SU-DHL-6 (cell line): ENCODE measurements around the gene R3HDM2.

Experiments
- H2AFZ ChIP-seq: fragments of 200-600 bp; sonication (generic); 2 replicates; pipeline ENCODE4 v1.6.1; 2014; ENCODE audit warnings: low read depth, mild to moderate bottlenecking, moderate library complexity, mixed read lengths, antibody characterized with exemption, low read length; ENCODE audit not compliant: severe bottlenecking
- H3F3A ChIP-seq: fragments of 200-600 bp; shearing (Covaris generic); 2 replicates; pipeline ENCODE4 v1.6.0; 2016; ENCODE audit warnings: antibody characterized with exemption, mild to moderate bottlenecking; ENCODE audit not compliant: insufficient read depth
- H3K27ac ChIP-seq: fragments of 200-600 bp; sonication (generic); 2 replicates; pipeline ENCODE4 v1.5.1; 2016; ENCODE audit warnings: low read depth, mild to moderate bottlenecking, low read length, moderate library complexity, mixed read lengths
- H3K27me3 ChIP-seq: fragments of 200-600 bp; sonication (generic), shearing (Covaris generic); 2 replicates; pipeline ENCODE4 v1.6.0; 2014; ENCODE audit warnings: mild to moderate bottlenecking, low read length
- H3K36me3 ChIP-seq: fragments of 200-600 bp; sonication (generic); 2 replicates; pipeline ENCODE4 v1.6.1; 2014; ENCODE audit warnings: mild to moderate bottlenecking, low read length, mixed read lengths
- H3K4me2 ChIP-seq: fragments of 300-600, 200-600 bp; shearing (Covaris generic), sonication (generic); 2 replicates; pipeline ENCODE4 v1.6.0; 2014; ENCODE audit warnings: low read length, low read depth, mild to moderate bottlenecking; ENCODE audit not compliant: poor library complexity, severe bottlenecking
- H3K4me3 ChIP-seq: fragments of 200-600 bp; sonication (generic); 2 replicates; pipeline ENCODE4 v1.5.1; 2014; ENCODE audit warnings: antibody characterized with exemption, low read length, mild to moderate bottlenecking, mixed read lengths; ENCODE audit not compliant: insufficient read depth, poor library complexity, severe bottlenecking
- H3K79me2 ChIP-seq: fragments of 200-600 bp; sonication (generic); 2 replicates; pipeline ENCODE4 v1.6.1; 2014; ENCODE audit warnings: mild to moderate bottlenecking, low read length, moderate library complexity; ENCODE audit not compliant: insufficient read depth
- H3K9ac ChIP-seq: fragments of 200-600 bp; sonication (generic); 2 replicates; pipeline ENCODE4 v1.7.0; 2014; ENCODE audit warnings: mild to moderate bottlenecking, low read length
- H3K9me2 ChIP-seq: fragments of 200-600 bp; sonication (generic); replicated peaks from 2 replicates; pipeline ENCODE4 v1.6.1; 2014; ENCODE audit warnings: low read length; ENCODE audit not compliant: insufficient read depth
- H3K9me3 ChIP-seq: fragments of 200-600 bp; sonication (generic); 2 replicates; pipeline ENCODE4 v1.6.1; 2014; ENCODE audit warnings: low read length, mixed read lengths; ENCODE audit not compliant: insufficient read depth
- H4K20me1 ChIP-seq: fragments of 200-600 bp; sonication (generic); 2 replicates; pipeline ENCODE4 v1.6.1; 2014; ENCODE audit warnings: low read depth, mild to moderate bottlenecking, antibody characterized with exemption, low read length, moderate library complexity, mixed read lengths
- EZH2phosphoT487 ChIP-seq: fragments of 200-600 bp; sonication (generic), shearing (Covaris generic); conservative IDR thresholded peaks from 2 replicates; pipeline ENCODE4 v1.6.1; 2018; ENCODE audit warnings: mild to moderate bottlenecking, antibody characterized with exemption, low read length, moderate library complexity, mixed read lengths
- TF ChIP-seq, protein P1 (sequence below): fragments of 200-600 bp; sonication (generic); IDR thresholded peaks from one replicate; pipeline ENCODE4 v1.5.1; 2017; ENCODE audit warnings: antibody characterized with exemption, mild to moderate bottlenecking, low read length, moderate library complexity; ENCODE audit not compliant: insufficient read depth, poor library complexity, severe bottlenecking

Gene R3HDM2

DNA sequence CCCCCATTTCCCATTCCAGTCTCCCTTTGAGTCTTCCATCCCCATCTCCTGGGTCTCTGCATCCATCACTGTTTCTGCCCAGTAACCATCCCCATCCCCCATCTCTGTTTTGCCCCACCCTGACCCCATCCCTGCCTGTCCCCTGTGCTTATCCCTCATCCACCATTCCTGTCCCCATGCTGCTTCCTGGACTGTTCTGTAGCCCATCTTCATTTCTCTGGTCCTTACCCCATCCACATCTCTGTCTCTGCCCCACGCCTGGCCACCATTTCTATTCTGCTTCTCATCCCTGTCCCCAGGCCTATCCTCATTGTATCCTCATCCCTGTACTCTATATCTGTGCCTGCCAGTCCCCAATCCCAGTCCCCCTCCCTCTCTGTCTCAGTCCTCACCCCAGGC, 210.1 kb downstream of the R3HDM2 start:
- H3K36me3 ChIP-seq: no peaks in the 10 kb centered on the region
- H4K20me1 ChIP-seq: no peaks in the 10 kb centered on the region
- H3K79me2 ChIP-seq: peaks cover 9% of the 10 kb centered on the region; the same call in 1 of the 2 replicates
- no peaks in the 10 kb centered on the region for H3K9me2 ChIP-seq
- no peaks in the 10 kb centered on the region for H3K27me3 ChIP-seq
- H3F3A ChIP-seq: peaks cover 22% of the 10 kb centered on the region; the same call in 1 of the 2 replicates
- H3K9ac ChIP-seq: no peak overlapping the region
- TF ChIP-seq, protein P1, sequence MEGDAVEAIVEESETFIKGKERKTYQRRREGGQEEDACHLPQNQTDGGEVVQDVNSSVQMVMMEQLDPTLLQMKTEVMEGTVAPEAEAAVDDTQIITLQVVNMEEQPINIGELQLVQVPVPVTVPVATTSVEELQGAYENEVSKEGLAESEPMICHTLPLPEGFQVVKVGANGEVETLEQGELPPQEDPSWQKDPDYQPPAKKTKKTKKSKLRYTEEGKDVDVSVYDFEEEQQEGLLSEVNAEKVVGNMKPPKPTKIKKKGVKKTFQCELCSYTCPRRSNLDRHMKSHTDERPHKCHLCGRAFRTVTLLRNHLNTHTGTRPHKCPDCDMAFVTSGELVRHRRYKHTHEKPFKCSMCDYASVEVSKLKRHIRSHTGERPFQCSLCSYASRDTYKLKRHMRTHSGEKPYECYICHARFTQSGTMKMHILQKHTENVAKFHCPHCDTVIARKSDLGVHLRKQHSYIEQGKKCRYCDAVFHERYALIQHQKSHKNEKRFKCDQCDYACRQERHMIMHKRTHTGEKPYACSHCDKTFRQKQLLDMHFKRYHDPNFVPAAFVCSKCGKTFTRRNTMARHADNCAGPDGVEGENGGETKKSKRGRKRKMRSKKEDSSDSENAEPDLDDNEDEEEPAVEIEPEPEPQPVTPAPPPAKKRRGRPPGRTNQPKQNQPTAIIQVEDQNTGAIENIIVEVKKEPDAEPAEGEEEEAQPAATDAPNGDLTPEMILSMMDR: no peak
- no peak for TF ChIP-seq EZH2phosphoT487
- H3K4me3 ChIP-seq: no peak overlapping the region
- no peak overlapping the region for H2AFZ ChIP-seq
- H3K27ac ChIP-seq: no peak overlapping the region
- H3K4me2 ChIP-seq: no peak overlapping the region
- H3K9me3 ChIP-seq: no peaks in the 10 kb centered on the region

DNA sequence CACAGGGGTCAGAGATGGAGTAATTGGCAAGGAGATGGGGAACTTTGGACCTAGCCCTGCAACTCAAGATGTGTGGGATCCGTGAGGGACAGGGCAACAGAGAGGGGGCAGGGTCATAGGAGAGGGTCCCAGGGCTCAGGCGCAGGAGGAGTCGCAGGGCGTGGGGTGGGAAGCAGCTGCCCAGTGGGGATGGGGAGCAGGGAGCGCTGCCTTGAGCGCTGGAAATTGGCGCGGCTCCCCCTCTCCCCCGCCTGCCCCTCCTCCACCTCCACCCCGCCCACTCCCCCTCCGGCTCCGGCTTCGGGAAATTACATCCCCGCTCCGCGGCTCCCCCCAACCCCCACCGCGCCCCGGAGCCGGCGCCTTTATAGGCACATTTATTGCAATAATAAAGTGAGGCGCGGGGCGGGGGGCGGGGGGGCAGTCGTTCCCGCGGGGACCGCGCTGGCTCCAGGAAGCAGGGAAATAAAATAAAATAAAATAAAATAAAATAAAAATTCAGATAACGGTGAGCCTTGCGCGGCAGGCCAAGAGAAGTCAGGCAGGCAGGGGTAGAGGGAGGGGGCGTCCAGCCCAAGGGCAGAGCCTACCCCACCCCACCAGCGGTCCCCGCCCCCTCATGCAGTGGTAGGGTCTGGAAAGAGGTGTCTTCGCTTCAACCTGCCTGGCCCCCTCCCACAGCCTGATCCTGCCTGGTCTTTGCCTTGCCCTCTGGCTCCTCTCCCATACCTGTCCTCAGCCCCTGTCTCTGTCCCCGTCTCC, 210.7 kb downstream of the R3HDM2 start:
- Histone ChIP-seq H3K79me2 (peaks cover 9% of the 10 kb centered on the region; the same call in 1 of the 2 replicates), H3K27ac (no peak overlapping the region), H3K9me2 (no peaks in the 10 kb centered on the region), H3F3A (peaks cover 23% of the 10 kb centered on the region), H3K9ac (no peak overlapping the region), H2AFZ (no peak overlapping the region), H3K4me3 (no peak overlapping the region), H4K20me1 (no peaks in the 10 kb centered on the region), H3K36me3 (no peaks in the 10 kb centered on the region), H3K27me3 (no peaks in the 10 kb centered on the region), H3K4me2 (no peak overlapping the region), H3K9me3 (no peaks in the 10 kb centered on the region)
- no peak for TF ChIP-seq EZH2phosphoT487
- TF ChIP-seq, protein P1: no peak

DNA sequence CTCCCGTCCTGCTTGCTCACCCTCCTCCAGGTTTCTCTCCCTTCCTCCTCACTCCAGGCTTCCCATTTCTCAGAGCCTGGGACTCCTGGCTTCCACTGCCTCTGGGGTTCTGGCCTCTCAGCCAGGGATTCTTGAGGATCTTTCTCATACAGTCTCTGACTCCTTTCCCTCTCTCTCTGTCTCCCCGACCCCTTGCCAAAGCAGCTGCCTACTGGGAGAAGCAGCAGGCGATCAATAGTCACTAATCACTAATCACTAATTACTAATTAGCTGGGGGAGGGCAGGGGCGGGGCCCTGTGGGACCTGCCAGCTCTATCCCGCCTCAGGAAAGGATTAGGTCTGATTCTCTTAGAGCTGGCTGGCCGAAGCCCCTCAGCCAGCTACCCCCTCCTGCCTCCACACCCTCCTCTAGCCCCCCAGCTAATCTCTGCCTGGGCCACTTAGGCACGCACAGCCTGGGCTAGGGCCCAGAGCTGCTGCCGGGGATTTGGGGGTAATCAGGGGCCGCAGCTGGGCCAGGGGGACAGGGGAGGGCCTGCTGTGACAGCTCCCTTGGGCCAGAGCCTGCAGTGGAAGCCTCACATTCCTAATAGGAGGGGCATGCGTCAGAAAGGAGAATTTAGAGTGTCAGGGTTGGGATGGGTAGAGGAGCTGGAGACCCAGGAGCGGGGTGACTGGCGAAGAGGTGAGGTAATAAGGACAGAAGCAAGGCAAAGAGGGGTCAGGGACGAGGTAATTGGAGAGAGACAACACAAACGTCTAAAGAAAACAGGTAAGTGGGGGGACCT, 211.4 kb downstream of the R3HDM2 start:
- Histone ChIP-seq H3F3A (peaks cover 21% of the 10 kb centered on the region), H3K9ac (no peak overlapping the region), H3K36me3 (no peaks in the 10 kb centered on the region), H2AFZ (no peak overlapping the region), H3K79me2 (peaks cover 9% of the 10 kb centered on the region; the same call in 1 of the 2 replicates), H3K9me2 (no peaks in the 10 kb centered on the region), H3K4me3 (no peak overlapping the region), H4K20me1 (no peaks in the 10 kb centered on the region), H3K9me3 (no peaks in the 10 kb centered on the region), H3K27me3 (no peaks in the 10 kb centered on the region), H3K27ac (no peak overlapping the region), H3K4me2 (no peak overlapping the region)
- no peak for TF ChIP-seq EZH2phosphoT487
- TF ChIP-seq, protein P1: no peak
